GM20000 (cell line): ENCODE data around the gene C1orf35.

Source experiments
- DNase-seq: peaks from one replicate; pipeline ENCODE4 v3.0.0; 2012; ENCODE audit warnings: low spot score
- CTCF ChIP-seq: IDR thresholded peaks from 2 replicates; pipeline ENCODE4 v1.5.1; 2012; ENCODE audit warnings: mild to moderate bottlenecking, control low read depth; ENCODE audit errors: extremely low read depth, missing control alignments

The C1orf35 gene

GRCh38 chr1:228109073-228109961, 6.2 kb upstream of the C1orf35 start, which contains the start of gene MRPL55:
Gene MRPL55, minus strand, starts transcription at chr1:228109299. Its CDS starts 1,039 bp downstream, at chr1:228108260.
- DNase-seq = peak; percentile 96
- TF ChIP-seq CTCF = no peak

DNA sequence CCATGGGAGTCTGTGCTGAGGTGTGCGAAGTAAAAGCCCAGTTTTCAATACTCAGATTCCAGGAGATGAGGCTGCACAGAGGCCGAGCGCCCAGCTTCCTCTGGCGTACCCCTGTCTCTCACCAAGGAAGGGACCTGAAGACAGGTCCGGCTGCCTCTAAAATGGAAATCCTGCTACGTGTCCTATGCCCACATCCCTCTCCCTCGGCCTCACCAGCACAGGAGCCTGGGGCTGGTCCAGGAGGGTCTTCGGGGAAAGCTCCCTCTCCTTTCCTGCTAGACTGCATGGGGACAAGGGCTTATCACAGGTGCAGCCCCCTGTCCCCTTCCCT, 5.6 kb upstream of the C1orf35 start:
- no peak for TF ChIP-seq CTCF
- DNase-seq = no peak

- TF ChIP-seq CTCF = no peak
- no peak for DNase-seq
Measured at GRCh38 chr1:228108055-228108690, 5.0 kb upstream of the C1orf35 start.

DNA sequence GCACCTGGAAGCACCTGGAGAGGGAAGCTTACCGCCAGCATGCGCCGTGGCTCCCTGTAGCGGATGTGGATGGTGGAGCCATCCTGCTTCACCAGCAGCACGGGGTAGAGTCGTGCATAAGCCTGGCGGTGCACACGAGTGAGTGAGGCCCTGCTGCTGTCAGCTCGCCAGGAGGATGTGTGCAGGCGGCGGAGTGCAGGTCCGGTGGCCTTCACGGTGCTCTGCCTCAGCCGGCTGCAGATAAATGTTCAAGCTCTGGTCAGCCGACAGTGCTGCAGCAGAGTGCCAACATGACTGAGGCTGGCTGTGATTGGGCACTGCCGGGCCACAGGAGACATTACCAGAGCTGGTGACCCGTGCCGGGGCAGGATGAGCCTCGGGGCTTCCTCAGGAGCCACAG, 4.5 kb upstream of the C1orf35 start:
- no peak for TF ChIP-seq CTCF

DNA sequence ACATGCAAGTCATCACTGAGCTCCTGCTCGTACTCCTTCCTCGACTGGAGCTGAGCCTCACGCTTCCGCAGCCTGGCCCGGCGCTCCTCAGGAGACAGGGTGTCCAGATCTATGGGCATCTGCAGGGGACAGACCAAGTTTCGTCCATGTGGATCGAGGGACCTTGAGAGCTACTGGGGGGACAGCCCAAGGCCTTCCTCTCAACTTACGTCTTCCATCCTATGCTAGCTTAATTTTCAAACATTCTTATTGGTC, 3.6 kb upstream of the C1orf35 start:
- TF ChIP-seq CTCF = no peak
- DNase-seq = no peak

More for the DNA sequence above, 4.5 kb upstream of the C1orf35 start:
- no peak for DNase-seq

DNA sequence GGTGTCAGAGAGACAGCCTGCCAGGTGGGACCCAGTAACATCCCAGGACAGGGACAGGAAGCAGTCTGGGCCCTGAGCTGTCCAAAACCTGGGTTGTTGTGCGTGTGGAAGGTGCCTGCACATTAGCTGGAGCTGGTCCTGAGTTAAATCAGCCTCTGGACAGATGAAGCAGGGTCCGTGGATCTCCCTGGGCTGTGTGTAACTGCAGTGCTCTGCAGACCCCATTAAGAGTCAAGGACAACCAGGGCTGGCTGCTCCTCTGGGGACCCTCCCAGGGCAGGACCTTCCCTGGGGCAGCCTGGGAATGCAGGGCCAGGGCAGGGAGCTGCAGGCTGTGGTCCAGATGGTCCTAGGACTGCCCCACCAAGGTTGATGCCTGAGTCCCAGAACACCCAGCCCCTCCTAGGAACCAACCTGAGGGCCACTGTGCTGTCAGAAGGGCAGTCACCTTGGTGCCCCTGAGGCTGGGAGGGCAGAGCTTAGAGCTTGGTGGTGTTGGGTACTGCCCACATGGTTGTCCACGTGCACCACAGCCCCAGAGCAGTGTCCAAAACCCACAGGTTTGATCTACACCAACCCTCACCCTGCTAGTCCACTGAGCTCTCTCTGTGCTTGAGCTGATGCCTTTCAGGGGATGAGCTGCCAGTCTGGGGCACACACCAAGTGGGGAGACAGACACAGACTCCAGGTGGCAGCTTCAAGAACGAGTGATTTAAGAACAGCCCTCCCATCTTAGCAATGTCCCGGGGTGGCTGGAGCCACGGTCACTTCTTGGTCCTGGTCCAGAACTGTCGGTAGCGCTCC, 3.1 kb upstream of the C1orf35 start:
- TF ChIP-seq CTCF = no peak
- no peak for DNase-seq

GRCh38 chr1:228105270-228105995, 2.3 kb upstream of the C1orf35 start:
- DNase-seq = no peak
- no peak for TF ChIP-seq CTCF
